GM23338 (cell line): ENCODE results near the gene NKX6-1. TPM values are rescaled to one million over a fixed set of nuclear protein-coding genes. Genes with fewer than 3 reads are reported as not detected.

Source experiments
- ATAC-seq: fragments of 200-7000 bp; cut with Tn5 transposase; 3 replicates; pipeline ENCODE4 v1.9.1; 2020
- DNase-seq: peaks from one replicate; pipeline ENCODE4 v3.0.0-alpha.2; 2015; ENCODE audit warnings: low spot score
- H2AFZ ChIP-seq: fragments of 200-600 bp; sonication (generic); 2 replicates; pipeline ENCODE4 v1.8.0; 2016; ENCODE audit warnings: antibody characterized with exemption, mild to moderate bottlenecking, moderate library complexity
- H3F3A ChIP-seq: fragments of 200-600 bp; sonication (generic); replicated peaks from 2 replicates; pipeline ENCODE4 v1.8.0; 2017; ENCODE audit warnings: antibody characterized with exemption, mixed run types, low read depth
- H3K27ac ChIP-seq: fragments of 200-600 bp; sonication (generic); 2 replicates; pipeline ENCODE4 v1.6.1; 2016; ENCODE audit warnings: low read depth
- H3K27me3 ChIP-seq: fragments of 200-600 bp; sonication (generic); 2 replicates; pipeline ENCODE4 v1.8.0; 2016; ENCODE audit warnings: mild to moderate bottlenecking, mixed run types, moderate library complexity; ENCODE audit not compliant: insufficient read depth
- H3K36me3 ChIP-seq: fragments of 200-600 bp; sonication (generic); 2 replicates; pipeline ENCODE4 v1.8.0; 2016; ENCODE audit warnings: mild to moderate bottlenecking; ENCODE audit not compliant: insufficient read depth
- H3K4me1 ChIP-seq: fragments of 200-600 bp; sonication (generic); 2 replicates; pipeline ENCODE4 v1.8.0; 2016; ENCODE audit warnings: mild to moderate bottlenecking, moderate library complexity; ENCODE audit not compliant: insufficient read depth
- H3K4me2 ChIP-seq: fragments of 200-600 bp; sonication (generic); 2 replicates; pipeline ENCODE4 v1.7.1; 2017; ENCODE audit warnings: mixed run types
- H3K4me3 ChIP-seq: fragments of 200-600 bp; sonication (generic); 2 replicates; pipeline ENCODE4 v1.6.1; 2016; ENCODE audit warnings: mixed run types
- H3K79me2 ChIP-seq: fragments of 200-600 bp; sonication (generic); replicated peaks from 2 replicates; pipeline ENCODE4 v1.8.0; 2017; ENCODE audit warnings: mild to moderate bottlenecking; ENCODE audit not compliant: insufficient read depth
- H3K9me2 ChIP-seq: fragments of 200-600 bp; sonication (generic); 2 replicates; pipeline ENCODE4 v1.8.0; 2017; ENCODE audit not compliant: insufficient read depth
- H4K20me1 ChIP-seq: fragments of 200-600 bp; sonication (generic); replicated peaks from 2 replicates; pipeline ENCODE4 v1.8.0; 2017; ENCODE audit warnings: mild to moderate bottlenecking; ENCODE audit not compliant: insufficient read depth
- H3K27ac Mint-ChIP-seq: 2 replicates; pipeline ENCODE4 v1.8.0; 2020; ENCODE audit warnings: inconsistent platforms, mild to moderate bottlenecking, moderate library complexity, mixed read lengths
- H3K27me3 Mint-ChIP-seq: 3 replicates; pipeline ENCODE4 v1.8.0; 2022; ENCODE audit warnings: low read depth, mild to moderate bottlenecking, moderate library complexity, mixed read lengths, inconsistent platforms; ENCODE audit not compliant: insufficient read depth, poor library complexity
- H3K36me3 Mint-ChIP-seq: 3 replicates; pipeline ENCODE4 v1.8.0; 2021; ENCODE audit warnings: low read depth, mild to moderate bottlenecking, inconsistent platforms, moderate library complexity, mixed read lengths
- H3K4me1 Mint-ChIP-seq: 3 replicates; pipeline ENCODE4 v1.8.0; 2020; ENCODE audit warnings: mild to moderate bottlenecking, inconsistent platforms, mixed read lengths
- H3K4me3 Mint-ChIP-seq: 3 replicates; pipeline ENCODE4 v1.8.0; 2021; ENCODE audit warnings: moderate library complexity, mild to moderate bottlenecking, inconsistent platforms, mixed read lengths
- H3K9me3 Mint-ChIP-seq: 3 replicates; pipeline ENCODE4 v1.8.0; 2020; ENCODE audit warnings: moderate library complexity, mild to moderate bottlenecking, inconsistent platforms, mixed read lengths
- CREB1 ChIP-seq: fragments of 250-450 bp; sonication (Bioruptor Pico); IDR thresholded peaks from 2 replicates; pipeline ENCODE4 v1.5.0; 2020; ENCODE audit warnings: low read depth, mild to moderate bottlenecking, moderate library complexity
- CTCF ChIP-seq, 2 experiments: fragments of 200-600 bp in 1 of 2; sonication (generic) in 1 of 2; conservative IDR thresholded peaks; 2 replicates each; pipeline versions ENCODE4 v1.5.1 to v1.6.1; 2016 to 2017; ENCODE audit warnings: antibody characterized with exemption in 2 of 2, low read depth in 2 of 2, mild to moderate bottlenecking in 2 of 2, moderate library complexity in 1 of 2
- ETS1 ChIP-seq: IDR thresholded peaks from 2 replicates; pipeline ENCODE4 v1.6.1; 2016; ENCODE audit warnings: antibody characterized with exemption
- EZH2 ChIP-seq: fragments of 200-600 bp; sonication (generic); IDR thresholded peaks from one replicate; pipeline ENCODE4 v1.8.0; 2017; ENCODE audit warnings: antibody characterized with exemption, mild to moderate bottlenecking, low read depth; ENCODE audit not compliant: unreplicated experiment
- EZH2phosphoT487 ChIP-seq: fragments of 200-600 bp; sonication (generic); IDR thresholded peaks from one replicate; pipeline ENCODE4 v1.8.1; 2018; ENCODE audit warnings: antibody characterized with exemption; ENCODE audit not compliant: unreplicated experiment
- JUNB ChIP-seq: IDR thresholded peaks from one replicate; pipeline ENCODE4 v1.6.1; 2016; ENCODE audit warnings: antibody characterized with exemption; ENCODE audit not compliant: unreplicated experiment
- NANOG ChIP-seq: IDR thresholded peaks from 2 replicates; pipeline ENCODE4 v1.6.1; 2016; ENCODE audit warnings: antibody characterized with exemption, borderline replicate concordance
- POLR2AphosphoS5 ChIP-seq: IDR thresholded peaks from 2 replicates; pipeline ENCODE4 v1.6.1; 2016; ENCODE audit warnings: antibody characterized with exemption, low read depth
- REST ChIP-seq: IDR thresholded peaks from one replicate; pipeline ENCODE4 v1.6.1; 2018; ENCODE audit warnings: antibody characterized with exemption; ENCODE audit not compliant: unreplicated experiment
- STAT1 ChIP-seq: IDR thresholded peaks from one replicate; pipeline ENCODE4 v1.6.1; 2016; ENCODE audit warnings: antibody characterized with exemption; ENCODE audit not compliant: unreplicated experiment
- ZNF114 ChIP-seq: fragments of 250-450 bp; sonication (Bioruptor Pico); IDR thresholded peaks from 2 replicates; pipeline ENCODE4 v1.5.0; 2020; ENCODE audit warnings: mild to moderate bottlenecking, moderate library complexity
- ZNF331 ChIP-seq: fragments of 250-450 bp; sonication (Bioruptor Pico); IDR thresholded peaks from 2 replicates; pipeline ENCODE4 v1.5.0; 2020; ENCODE audit warnings: low read depth, mild to moderate bottlenecking, moderate library complexity
- ZNF462 ChIP-seq: fragments of 250-450 bp; sonication (Bioruptor Pico); IDR thresholded peaks from 2 replicates; pipeline ENCODE4 v1.5.0; 2020; ENCODE audit warnings: mild to moderate bottlenecking, moderate library complexity
- polyA plus RNA-seq: library from polyadenylated mRNA; unstranded; fragments of >200 nt; fragmentation: Nextera tagmentation; extraction: Ambion mirVana; gene quantifications from 2 replicates; pipeline ENCODE4 v1.2.1, GENCODE V29; 2016
- total RNA-seq: library from RNA; depleted of rRNA; stranded (reverse); fragments of >200 nt; shearing (Covaris generic); gene quantifications from 2 replicates; pipeline ENCODE4 v1.2.3, GENCODE V29; 2014

The NKX6-1 gene
- total and polyA plus RNA-seq, 2 experiments from 2014 or later, result 0.07 TPM; not detected in 1

GRCh38 chr4:84472154-84472553, 26.9 kb downstream of the NKX6-1 start:
- Histone ChIP-seq H3F3A (no peaks in the 10 kb centered on the region), H3K27me3 (no peaks in the 10 kb centered on the region), H3K9me2 (no peaks in the 10 kb centered on the region), H3K79me2 (no peaks in the 10 kb centered on the region), H3K36me3 (no peaks in the 10 kb centered on the region), H3K27ac (no peak overlapping the region), H3K4me1 (0 out of 2 replicates have a peak, but pooled peaks cover 8% of the 10 kb centered on the region), H4K20me1 (no peaks in the 10 kb centered on the region), H2AFZ (no peak overlapping the region), H3K4me2 (no peak overlapping the region), H3K4me3 (no peak overlapping the region)
- TF ChIP-seq NANOG (no peak), CREB1 (CRISPR knock-in tag) (no peak), STAT1 (no peak), ZNF331 (CRISPR knock-in tag) (no peak), JUNB (no peak), ETS1 (no peak), ZNF114 (CRISPR knock-in tag) (no peak), CTCF (conservative IDR thresholded peaks at IDR 0.05; ENCODE audit: low read depth in 2 of 2) (no peak), POLR2AphosphoS5 (no peak), EZH2 (no peak), ZNF462 (CRISPR knock-in tag) (no peak), REST (no peak), EZH2phosphoT487 (no peak)
- peaks cover 13% of the 10 kb centered on the region for H3K4me1 Mint-ChIP-seq
- H3K27ac Mint-ChIP-seq, result no peak overlapping the region
- no peak overlapping the region for H3K4me3 Mint-ChIP-seq
- H3K36me3 Mint-ChIP-seq, result no peaks in the 10 kb centered on the region
- no peak for DNase-seq
- no peaks in the 10 kb centered on the region for H3K9me3 Mint-ChIP-seq
- H3K27me3 Mint-ChIP-seq, result no peaks in the 10 kb centered on the region
- ATAC-seq, result no peak
